C4-2B (cell line): ENCODE measurements around the gene SERPINB2.

Experiments
- H3K27ac ChIP-seq: fragments of 450-650 bp; 2 replicates; pipeline ENCODE4 v1.5.1; 2017
- CTCF ChIP-seq: fragments of 450-650 bp; conservative IDR thresholded peaks from 2 replicates; pipeline ENCODE4 v1.5.1; 2017; ENCODE audit warnings: mild to moderate bottlenecking
- ZFX ChIP-seq: fragments of 450-650 bp; IDR thresholded peaks from 2 replicates; pipeline ENCODE4 v1.6.1; 2017

Gene SERPINB2

GRCh38 chr18:63887424-63887823, at the start of gene SERPINB2:
TSS of gene SERPINB2 (plus strand) at chr18:63887705. CDS start at chr18:63891445, 3,740 bp downstream.
- TF ChIP-seq CTCF (no peak), ZFX (no peak)
- H3K27ac ChIP-seq = no peak within 1 kb of the TSS

GRCh38 chr18:63843008-63843407, 44.5 kb upstream of the SERPINB2 start:
- no peak for TF ChIP-seq ZFX
- no peak for TF ChIP-seq CTCF
- no peak overlapping the region for H3K27ac ChIP-seq

- H3K27ac ChIP-seq = no peak overlapping the region
- TF ChIP-seq ZFX (no peak), CTCF (peak; percentile 56)
Measured at GRCh38 chr18:63844254-63844653, 43.3 kb upstream of the SERPINB2 start.

- no peak overlapping the region for H3K27ac ChIP-seq
- TF ChIP-seq ZFX = no peak
- TF ChIP-seq CTCF = peak; percentile 76
Measured at GRCh38 chr18:63848159-63848558, 39.3 kb upstream of the SERPINB2 start.

GRCh38 chr18:63850020-63850419, 37.5 kb upstream of the SERPINB2 start:
- TF ChIP-seq ZFX (no peak), CTCF (peak; percentile 65)
- H3K27ac ChIP-seq = no peak overlapping the region

- TF ChIP-seq ZFX = no peak
- TF ChIP-seq CTCF = no peak
- H3K27ac ChIP-seq = no peak overlapping the region
Measured at GRCh38 chr18:63850636-63851035, 36.9 kb upstream of the SERPINB2 start.

GRCh38 chr18:63858456-63858855, 29.0 kb upstream of the SERPINB2 start:
- H3K27ac ChIP-seq = no peak overlapping the region
- TF ChIP-seq ZFX (no peak), CTCF (no peak)
